Glutamatergic neuron (in vitro differentiated cells): Measurements from ENCODE around the gene USP16. TPM values are rescaled to one million over a fixed set of nuclear protein-coding genes. Genes with fewer than 3 reads are reported as not detected.

Experiments used
- DNase-seq: peaks from one replicate; pipeline ENCODE4 v3.0.0; 2022
- H3K27ac Mint-ChIP-seq: one replicate; pipeline ENCODE4 v1.8.0; 2020; ENCODE audit warnings: mild to moderate bottlenecking, mixed read lengths, inconsistent platforms; ENCODE audit not compliant: unreplicated experiment
- H3K27me3 Mint-ChIP-seq: one replicate; pipeline ENCODE4 v1.8.0; 2020; ENCODE audit warnings: mild to moderate bottlenecking, moderate library complexity, mixed read lengths, inconsistent platforms; ENCODE audit not compliant: unreplicated experiment
- H3K36me3 Mint-ChIP-seq: one replicate; pipeline ENCODE4 v1.8.0; 2020; ENCODE audit warnings: mild to moderate bottlenecking, mixed read lengths, inconsistent platforms; ENCODE audit not compliant: unreplicated experiment
- H3K4me1 Mint-ChIP-seq: one replicate; pipeline ENCODE4 v1.8.0; 2020; ENCODE audit warnings: mild to moderate bottlenecking, low read depth, mixed read lengths, inconsistent platforms; ENCODE audit not compliant: unreplicated experiment
- H3K4me3 Mint-ChIP-seq: one replicate; pipeline ENCODE4 v1.8.0; 2020; ENCODE audit warnings: mild to moderate bottlenecking, mixed read lengths, inconsistent platforms; ENCODE audit not compliant: unreplicated experiment
- H3K9me3 Mint-ChIP-seq: one replicate; pipeline ENCODE4 v1.8.0; 2020; ENCODE audit warnings: mild to moderate bottlenecking, moderate library complexity, mixed read lengths, inconsistent platforms; ENCODE audit not compliant: unreplicated experiment
- CTCF ChIP-seq: fragments of 200-600 bp; sonication (generic); IDR thresholded peaks from one replicate; pipeline ENCODE4 v1.5.0; 2021; ENCODE audit not compliant: partially characterized antibody, unreplicated experiment
- total RNA-seq: library from RNA; stranded (reverse); fragmentation: NEBNext Ultra II Directional; extraction: Animal tissue kit (Norgen Biotek cat#: 25700); gene quantifications from one replicate; pipeline ENCODE4 v1.2.1, GENCODE V29; 2021; ENCODE audit not compliant: unreplicated experiment

USP16 gene
- total RNA-seq, 1 donor from 2014 or later = 21.9 TPM

DNA sequence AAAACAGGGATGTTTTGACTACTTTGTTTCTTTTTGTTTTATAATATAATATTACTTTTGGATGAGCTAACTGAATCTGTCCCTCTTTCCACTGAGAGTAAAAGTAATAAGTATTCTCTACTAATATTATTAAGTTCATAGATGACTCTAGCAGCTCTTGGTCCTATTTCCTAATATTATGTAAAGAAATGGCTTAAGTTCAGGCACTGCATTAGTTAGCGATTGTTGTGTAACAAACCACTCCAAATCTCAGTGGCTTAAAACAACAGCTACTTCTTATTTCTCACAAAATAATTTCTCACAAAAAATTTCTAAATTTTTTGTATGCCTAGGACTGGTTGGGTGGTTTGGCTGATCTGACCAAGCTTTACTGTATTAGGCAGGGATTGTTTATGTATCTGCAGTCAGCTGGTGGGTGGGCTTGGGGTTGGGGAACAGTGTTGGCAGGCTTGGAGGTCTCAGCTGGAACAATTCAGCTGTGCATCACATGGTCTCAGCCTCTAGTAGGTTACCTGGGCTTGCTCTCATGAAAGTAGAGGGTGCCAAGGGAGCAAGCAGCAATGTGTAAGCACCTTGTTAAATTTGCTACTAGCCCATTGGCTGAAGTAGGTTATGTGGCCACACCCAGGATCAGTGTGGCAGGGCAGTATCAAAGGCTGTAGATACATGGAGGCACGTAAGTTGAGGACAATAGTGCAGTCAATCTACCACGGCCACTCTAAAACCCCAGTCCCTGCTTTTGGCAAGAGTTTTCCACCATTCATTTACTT, 57.8 kb downstream of the USP16 start:
- TF ChIP-seq CTCF = no peak
- Mint-ChIP-seq H3K27ac (no peak overlapping the region), H3K4me3 (no peak overlapping the region), H3K9me3 (no peaks in the 10 kb centered on the region), H3K4me1 (peaks cover 4% of the 10 kb centered on the region), H3K27me3 (peaks cover 2% of the 10 kb centered on the region), H3K36me3 (no peaks in the 10 kb centered on the region)
- no peak for DNase-seq

DNA sequence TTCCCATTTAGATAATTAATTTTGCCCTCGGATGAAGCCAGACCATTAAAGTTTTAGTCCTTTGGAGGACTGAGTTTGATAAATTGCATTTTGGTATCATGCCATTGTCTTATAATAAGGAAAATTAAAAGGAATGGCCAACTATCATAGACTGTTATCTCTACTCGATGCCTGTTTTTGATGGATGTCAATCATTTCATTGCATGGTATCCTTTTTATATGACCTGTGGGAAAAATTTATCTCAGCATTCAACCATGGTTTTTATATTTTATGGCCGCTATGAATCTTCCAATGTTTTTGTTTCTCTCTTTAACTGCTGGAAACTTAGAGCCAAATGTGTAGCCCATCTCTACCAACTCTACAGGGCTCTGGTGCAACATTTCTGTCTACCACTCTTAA, 58.8 kb downstream of the USP16 start:
- TF ChIP-seq CTCF = no peak
- Mint-ChIP-seq H3K36me3 (no peaks in the 10 kb centered on the region), H3K9me3 (no peaks in the 10 kb centered on the region), H3K4me1 (peaks cover 3% of the 10 kb centered on the region), H3K4me3 (no peak overlapping the region), H3K27ac (no peak overlapping the region), H3K27me3 (no peaks in the 10 kb centered on the region)
- DNase-seq = no peak

- Mint-ChIP-seq H3K4me3 (no peak overlapping the region), H3K36me3 (no peaks in the 10 kb centered on the region), H3K9me3 (no peaks in the 10 kb centered on the region), H3K27me3 (no peaks in the 10 kb centered on the region), H3K4me1 (peaks cover 3% of the 10 kb centered on the region), H3K27ac (no peak overlapping the region)
- no peak for DNase-seq
- TF ChIP-seq CTCF = no peak
Observed at GRCh38 chr21:29084372-29084771, 59.9 kb downstream of the USP16 start.

DNA sequence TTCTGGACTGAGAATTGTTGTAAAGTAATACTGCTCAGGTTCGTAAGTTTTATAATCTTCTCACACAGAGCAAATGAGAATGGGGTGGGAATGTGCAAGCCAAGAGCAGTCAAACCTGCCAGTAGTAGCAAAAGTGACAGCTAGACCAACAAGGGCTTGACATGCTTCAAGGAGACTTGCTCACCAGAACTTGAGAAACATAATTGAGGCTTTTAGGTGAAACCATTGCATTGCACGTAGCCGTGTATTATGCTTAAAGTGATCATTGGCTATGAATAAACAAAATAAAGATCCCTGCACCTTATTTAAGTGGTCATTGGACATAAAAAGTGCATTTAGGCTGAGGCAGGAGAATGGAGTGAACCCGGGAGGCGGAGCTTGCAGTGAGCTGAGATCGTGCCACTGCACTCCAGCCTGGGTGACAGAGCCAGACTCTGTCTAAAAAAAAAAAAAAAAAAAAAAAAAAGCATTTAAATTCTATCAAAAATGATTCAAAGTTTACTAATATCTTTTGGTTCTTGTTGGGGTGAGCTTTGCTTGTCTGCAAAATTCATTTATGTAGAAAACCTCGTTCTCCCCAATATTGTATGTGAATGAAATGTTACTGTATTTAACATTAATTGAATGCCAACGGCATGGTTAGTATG, 60.8 kb downstream of the USP16 start:
- Mint-ChIP-seq H3K9me3 (no peaks in the 10 kb centered on the region), H3K4me3 (no peak overlapping the region), H3K4me1 (peaks cover 3% of the 10 kb centered on the region), H3K27ac (no peak overlapping the region), H3K36me3 (no peaks in the 10 kb centered on the region), H3K27me3 (no peaks in the 10 kb centered on the region)
- no peak for DNase-seq
- TF ChIP-seq CTCF = no peak

DNA sequence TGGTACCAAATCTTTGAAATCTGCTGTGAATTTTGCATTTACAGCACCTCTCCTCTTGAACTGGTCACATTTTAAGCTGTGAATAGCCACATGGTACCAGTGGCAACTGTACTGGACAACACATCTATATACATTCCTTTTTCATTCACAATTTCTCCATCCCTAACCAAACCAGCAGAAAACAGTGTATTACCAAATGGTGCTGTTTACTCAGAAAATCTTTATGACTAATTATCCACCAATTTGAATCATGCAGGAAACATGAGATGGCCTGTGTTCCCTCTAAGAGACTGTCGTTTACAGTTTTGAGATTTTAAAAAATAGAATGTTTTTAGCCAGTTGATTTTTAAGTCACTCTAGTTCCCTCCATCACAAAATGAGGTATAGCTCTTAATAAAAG, 66.6 kb downstream of the USP16 start:
- no peak for TF ChIP-seq CTCF
- Mint-ChIP-seq H3K4me1 (peaks cover 5% of the 10 kb centered on the region), H3K27ac (no peak overlapping the region), H3K27me3 (peaks cover 4% of the 10 kb centered on the region), H3K36me3 (no peaks in the 10 kb centered on the region), H3K9me3 (peaks cover 2% of the 10 kb centered on the region), H3K4me3 (no peak overlapping the region)
- no peak for DNase-seq
